ENCODE data around the gene PRUNE1. TPM values are rescaled to one million over a fixed set of nuclear protein-coding genes. Genes with fewer than 3 reads are reported as not detected.

The PRUNE1 gene
- total RNA-seq, 2 experiments from 2014 or later, result 12.4 to 15.7 TPM

DNA sequence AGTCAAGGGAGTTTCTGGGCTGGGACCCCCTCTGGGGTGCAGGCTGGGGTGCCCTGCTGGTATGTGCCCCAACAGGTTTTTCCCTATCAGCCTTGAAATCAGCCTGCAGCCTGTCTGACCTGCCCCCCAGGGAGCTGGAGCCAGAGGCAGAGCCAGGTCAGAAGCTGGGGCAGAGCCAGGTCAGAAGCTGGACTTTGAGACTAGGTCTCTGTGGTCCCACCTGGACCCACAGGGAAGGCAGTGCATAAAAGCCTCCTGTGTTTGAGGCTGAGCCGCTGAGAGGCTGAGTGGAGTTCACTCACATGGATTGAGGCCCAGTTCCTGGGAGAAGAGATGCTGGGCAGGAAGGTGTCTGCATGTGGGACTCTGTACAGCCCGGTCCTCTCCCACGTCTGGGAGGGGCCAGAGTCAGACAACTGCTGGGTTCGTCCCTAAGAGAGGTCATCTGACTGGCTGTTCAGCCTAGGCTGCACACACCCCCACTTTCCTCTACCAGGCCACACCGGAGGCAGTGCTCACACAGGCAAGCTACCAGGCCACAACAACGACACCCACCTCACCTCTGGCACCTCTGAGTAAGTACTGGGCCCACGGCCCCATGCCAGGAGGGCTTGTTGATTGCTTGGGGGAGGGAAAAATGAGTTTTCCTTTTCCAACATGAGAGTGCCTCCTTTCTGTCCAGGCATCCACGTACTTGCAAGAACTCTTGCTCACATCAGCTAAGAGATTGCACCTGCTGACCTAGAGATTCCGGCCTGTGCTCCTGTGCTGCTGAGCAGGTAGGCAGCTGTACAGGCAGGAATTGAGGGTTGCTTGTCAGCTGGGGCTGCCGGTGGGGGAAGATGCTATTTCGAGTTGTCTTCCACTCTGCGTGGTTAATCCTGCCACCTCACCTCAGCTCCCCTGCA is 26.2 kb upstream of the PRUNE1 start, which contains the start of gene ANXA9:
Gene ANXA9 (plus strand): TSS at position 488 of the 908 bp plus-strand sequence. CDS start 814 bp downstream, outside the sequence.
- no peaks in the 10 kb centered on the region for H3K9me3 Mint-ChIP-seq
- DNase-seq (peak; percentile 28), ATAC-seq (peak; percentile 12)
- no peaks in the 10 kb centered on the region for H3K36me3 Mint-ChIP-seq (ENCODE audit: low read depth)
- H3K4me3 Mint-ChIP-seq, result no peak within 1 kb of the TSS
- intact Hi-C loops (cut with micrococcal nuclease), result no loop called here
- TF ChIP-seq, protein P1, sequence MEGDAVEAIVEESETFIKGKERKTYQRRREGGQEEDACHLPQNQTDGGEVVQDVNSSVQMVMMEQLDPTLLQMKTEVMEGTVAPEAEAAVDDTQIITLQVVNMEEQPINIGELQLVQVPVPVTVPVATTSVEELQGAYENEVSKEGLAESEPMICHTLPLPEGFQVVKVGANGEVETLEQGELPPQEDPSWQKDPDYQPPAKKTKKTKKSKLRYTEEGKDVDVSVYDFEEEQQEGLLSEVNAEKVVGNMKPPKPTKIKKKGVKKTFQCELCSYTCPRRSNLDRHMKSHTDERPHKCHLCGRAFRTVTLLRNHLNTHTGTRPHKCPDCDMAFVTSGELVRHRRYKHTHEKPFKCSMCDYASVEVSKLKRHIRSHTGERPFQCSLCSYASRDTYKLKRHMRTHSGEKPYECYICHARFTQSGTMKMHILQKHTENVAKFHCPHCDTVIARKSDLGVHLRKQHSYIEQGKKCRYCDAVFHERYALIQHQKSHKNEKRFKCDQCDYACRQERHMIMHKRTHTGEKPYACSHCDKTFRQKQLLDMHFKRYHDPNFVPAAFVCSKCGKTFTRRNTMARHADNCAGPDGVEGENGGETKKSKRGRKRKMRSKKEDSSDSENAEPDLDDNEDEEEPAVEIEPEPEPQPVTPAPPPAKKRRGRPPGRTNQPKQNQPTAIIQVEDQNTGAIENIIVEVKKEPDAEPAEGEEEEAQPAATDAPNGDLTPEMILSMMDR (IDR thresholded peaks at IDR 0.05), result no peak
- peaks cover 18% of the 10 kb centered on the region for H3K4me1 Mint-ChIP-seq (ENCODE audit: low read depth)
- no peak within 1 kb of the TSS for H3K27ac Mint-ChIP-seq
- ChIA-PET CTCF (interaction anchor here (0.9 to 8.4 kb wide), 4 partner anchors 11 to 217 kb away, joined by 3 to 103 read pairs (median 3); partner anchors contain the start of gene CTSS), POLR2A (interaction anchor here (0.8 to 3.1 kb wide), 4 partner anchors 16 to 364 kb away, joined by 3 to 9 read pairs (median 4); partner anchors contain the start of gene MINDY1)
- H3K27me3 Mint-ChIP-seq, result no peaks in the 10 kb centered on the region

DNA sequence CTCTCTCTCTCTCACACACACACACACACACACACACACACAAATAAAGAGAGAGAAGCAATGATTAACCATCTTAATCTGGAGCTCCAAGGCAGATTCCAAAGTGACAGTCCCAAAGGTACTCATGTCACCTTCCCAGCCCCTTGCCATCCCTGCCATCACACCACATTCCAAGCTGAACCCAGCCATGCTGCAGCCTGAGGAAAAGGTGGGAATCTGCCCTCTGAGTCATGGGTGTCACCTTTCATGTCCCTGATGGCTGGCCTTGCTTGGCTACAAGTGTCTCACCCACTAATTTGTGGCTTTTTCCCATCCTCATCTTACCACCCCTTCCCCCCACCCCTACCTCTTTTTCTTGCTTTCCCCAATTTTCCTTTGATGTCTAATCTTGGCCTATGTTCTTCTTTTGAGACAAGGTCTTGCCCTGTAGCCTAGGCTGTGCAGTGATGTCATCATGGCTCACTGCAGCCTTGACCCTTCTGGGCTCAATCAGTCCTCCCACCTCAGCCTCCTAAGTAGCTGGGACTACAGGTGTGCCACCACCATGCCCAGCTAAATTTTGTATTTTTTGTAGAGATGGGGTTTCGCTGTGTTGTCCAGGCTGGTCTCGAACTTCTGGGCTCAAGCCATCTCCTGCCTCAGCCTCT is 22.9 kb upstream of the PRUNE1 start:
- Mint-ChIP-seq H3K27ac (no peak overlapping the region), H3K4me3 (no peak overlapping the region), H3K9me3 (no peaks in the 10 kb centered on the region), H3K4me1 (ENCODE audit: low read depth) (peaks cover 5% of the 10 kb centered on the region), H3K36me3 (ENCODE audit: low read depth) (no peaks in the 10 kb centered on the region), H3K27me3 (no peaks in the 10 kb centered on the region)
- ChIA-PET POLR2A (interaction anchor here (0.7 to 1.4 kb wide), 3 partner anchors 9 to 297 kb away, joined by 3 to 5 read pairs (median 3); no protein-coding TSS in a partner anchor), CTCF (interaction anchor here (0.7 to 4.0 kb wide), 4 partner anchors 10 to 251 kb away, joined by 3 to 40 read pairs (median 7); no protein-coding TSS in a partner anchor)
- intact Hi-C loops (cut with micrococcal nuclease), result no loop called here
- TF ChIP-seq, protein P1 (IDR thresholded peaks at IDR 0.05), result no peak
- ATAC-seq (no peak), DNase-seq (no peak)

DNA sequence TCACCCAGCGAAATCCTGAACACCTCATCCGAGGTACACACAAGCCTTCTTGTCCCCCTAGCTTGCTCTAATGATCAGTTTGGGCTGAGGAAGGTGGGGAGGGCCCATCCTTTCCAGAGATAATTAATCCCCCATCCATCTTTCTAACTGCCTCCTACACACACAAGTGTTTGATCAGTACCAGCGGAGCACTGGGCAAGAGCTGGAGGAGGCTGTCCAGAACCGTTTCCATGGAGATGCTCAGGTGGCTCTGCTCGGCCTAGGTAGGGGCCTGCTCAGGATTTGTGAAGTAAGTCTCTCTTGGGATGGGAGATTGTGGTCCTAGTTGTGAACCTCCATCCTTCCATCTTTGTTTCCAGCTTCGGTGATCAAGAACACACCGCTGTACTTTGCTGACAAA is 20.3 kb upstream of the PRUNE1 start:
- no peak overlapping the region for H3K27ac Mint-ChIP-seq
- no peaks in the 10 kb centered on the region for H3K36me3 Mint-ChIP-seq (ENCODE audit: low read depth)
- DNase-seq, result no peak
- H3K27me3 Mint-ChIP-seq, result no peaks in the 10 kb centered on the region
- no peak overlapping the region for H3K4me3 Mint-ChIP-seq
- TF ChIP-seq, protein P1 (IDR thresholded peaks at IDR 0.05), result no peak
- ChIA-PET POLR2A (no interaction called here), CTCF (interaction anchor here (1.5 to 4.0 kb wide), 3 partner anchors 7 to 17 kb away, joined by 4 to 40 read pairs (median 10); no protein-coding TSS in a partner anchor)
- no peak for ATAC-seq
- intact Hi-C loops (cut with micrococcal nuclease), result no loop called here
- no peaks in the 10 kb centered on the region for H3K9me3 Mint-ChIP-seq
- peaks cover 5% of the 10 kb centered on the region for H3K4me1 Mint-ChIP-seq (ENCODE audit: low read depth)

DNA sequence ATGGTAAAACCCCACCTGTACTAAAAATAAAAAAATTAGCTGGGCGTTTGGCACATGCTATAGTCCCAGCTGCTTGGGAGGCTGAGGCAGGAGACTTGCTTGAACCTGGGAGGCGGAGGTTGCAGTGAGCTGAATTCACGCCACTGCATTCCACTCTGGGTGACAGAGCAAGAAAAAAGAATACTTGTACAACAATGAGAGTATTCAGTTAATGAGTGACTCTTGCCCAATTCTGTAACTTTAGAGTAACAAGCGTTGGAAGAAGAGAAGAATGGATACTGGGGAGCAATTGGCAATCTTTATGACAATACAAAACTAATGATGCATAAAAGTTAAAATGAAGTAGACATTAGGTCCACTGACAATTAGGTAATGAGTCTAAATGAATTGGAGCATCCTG is 15.6 kb upstream of the PRUNE1 start:
- TF ChIP-seq, protein P1 (IDR thresholded peaks at IDR 0.05), result no peak

More for the DNA sequence above, 15.6 kb upstream of the PRUNE1 start:
- H3K4me1 Mint-ChIP-seq (ENCODE audit: low read depth), result peaks cover 5% of the 10 kb centered on the region
- no peak overlapping the region for H3K4me3 Mint-ChIP-seq
- no peak for DNase-seq
- no peak overlapping the region for H3K27ac Mint-ChIP-seq
- H3K27me3 Mint-ChIP-seq, result no peaks in the 10 kb centered on the region
- ChIA-PET CTCF (interaction anchor here (7.7 kb wide), 1 partner anchor 13 kb away, joined by 103 read pairs; the partner anchor contains the start of gene ANXA9), POLR2A (interaction anchor here (0.8 kb wide), 1 partner anchor 17 kb away, joined by 3 read pairs; no protein-coding TSS in a partner anchor)
- no peaks in the 10 kb centered on the region for H3K36me3 Mint-ChIP-seq (ENCODE audit: low read depth)
- intact Hi-C loops (cut with micrococcal nuclease), result no loop called here
- no peaks in the 10 kb centered on the region for H3K9me3 Mint-ChIP-seq
- ATAC-seq, result no peak

All from activated CD8-positive, alpha-beta T cell treated with anti-CD3 and anti-CD28 coated beads for 36 hours (primary cell).